ENCODE data around the gene UBAC2. TPM values are rescaled to one million over a fixed set of nuclear protein-coding genes. Genes with fewer than 3 reads are reported as not detected.

Gene UBAC2
- total and polyA plus RNA-seq, 4 donors: 32.9 to 42.3 (median 35.3) TPM

GRCh38 chr13:99421271-99421670, 220.6 kb downstream of the UBAC2 start (continued):
- TF ChIP-seq CTCF (IDR thresholded peaks at IDR 0.05; ENCODE audit: low read depth, low read length, missing input control) (no peak), MAX (IDR thresholded peaks at IDR 0.05) (no peak), EGR1 (IDR thresholded peaks at IDR 0.05; ENCODE audit: low read depth in 2 of 2) (no peak), JUND (IDR thresholded peaks at IDR 0.05) (no peak)

- no peak overlapping the region for H3K9ac ChIP-seq (ENCODE audit: low read depth in 1 of 2, low read length in 2 of 2)
- H3K27ac ChIP-seq (ENCODE audit: low read depth in 1 of 2, low read length in 2 of 2): no peak overlapping the region
- no peak for DNase-seq (ENCODE audit: low spot score)
- H3K4me1 ChIP-seq (ENCODE audit: control insufficient read depth in 4 of 4, insufficient read depth in 4 of 4, low read length in 3 of 4): peaks cover 0 to 2% (median 0%) of the 10 kb centered on the region in 4 donors
- TF ChIP-seq CTCF (IDR thresholded peaks at IDR 0.05; ENCODE audit: low read depth, low read length, missing input control) (peak; percentile 18), ZBTB33 (IDR thresholded peaks at IDR 0.05) (no peak)
- H3K27me3 ChIP-seq (ENCODE audit: control insufficient read depth in 4 of 4, insufficient read depth in 4 of 4, low read length in 3 of 4): peaks cover 0 to 3% (median 0%) of the 10 kb centered on the region in 4 donors
- 81% methylated on average over 9 of the region's 9 CpGs for WGBS
- no peaks in the 10 kb centered on the region for H3K36me3 ChIP-seq (ENCODE audit: control insufficient read depth in 4 of 4, insufficient read depth in 3 of 4, low read depth in 1 of 4, low read length in 3 of 4)
- H3K4me3 ChIP-seq (ENCODE audit: low read depth in 1 of 3, low read length in 3 of 3): no peak overlapping the region
- no peaks in the 10 kb centered on the region for H3K9me3 ChIP-seq (ENCODE audit: control insufficient read depth in 4 of 4, low read length in 3 of 4)
Measured at GRCh38 chr13:99421758-99422585, 221.3 kb downstream of the UBAC2 start.

GRCh38 chr13:99422586-99423220, 222.0 kb downstream of the UBAC2 start:
- WGBS: 93% methylated on average over 13 of the region's 13 CpGs
- H3K27ac ChIP-seq (ENCODE audit: low read depth in 1 of 2, low read length in 2 of 2): no peak overlapping the region
- peaks cover 0 to 3% (median 0%) of the 10 kb centered on the region in 4 donors for H3K27me3 ChIP-seq (ENCODE audit: control insufficient read depth in 4 of 4, insufficient read depth in 4 of 4, low read length in 3 of 4)
- H3K36me3 ChIP-seq (ENCODE audit: control insufficient read depth in 4 of 4, insufficient read depth in 3 of 4, low read depth in 1 of 4, low read length in 3 of 4): no peaks in the 10 kb centered on the region
- H3K9me3 ChIP-seq (ENCODE audit: control insufficient read depth in 4 of 4, low read length in 3 of 4): no peaks in the 10 kb centered on the region
- H3K4me3 ChIP-seq (ENCODE audit: low read depth in 1 of 3, low read length in 3 of 3): no peak overlapping the region
- no peak for DNase-seq (ENCODE audit: low spot score)
- H3K9ac ChIP-seq (ENCODE audit: low read depth in 1 of 2, low read length in 2 of 2): no peak overlapping the region
- H3K4me1 ChIP-seq (ENCODE audit: control insufficient read depth in 4 of 4, insufficient read depth in 4 of 4, low read length in 3 of 4): peaks cover 0 to 2% (median 0%) of the 10 kb centered on the region in 4 donors
- TF ChIP-seq HNF4G (IDR thresholded peaks at IDR 0.05) (no peak), FOXA1 (IDR thresholded peaks at IDR 0.05) (no peak), ATF3 (IDR thresholded peaks at IDR 0.05) (no peak), NR2F2 (IDR thresholded peaks at IDR 0.05) (no peak), TAF1 (conservative IDR thresholded peaks at IDR 0.05) (no peak), RXRA (IDR thresholded peaks at IDR 0.05) (no peak), RAD21 (IDR thresholded peaks at IDR 0.05) (no peak), ZBTB33 (IDR thresholded peaks at IDR 0.05) (no peak), REST (IDR thresholded peaks at IDR 0.05) (no peak)
